Mesothelial cell of epicardium (in vitro differentiated cells): ENCODE data around the gene SCAPER. TPM values are rescaled to one million over a fixed set of nuclear protein-coding genes. Genes with fewer than 3 reads are reported as not detected.
"Not testable (repeated sequence)": the region's sequence is repeated elsewhere in the genome, so short reads cannot be mapped to it uniquely, and the experiment has no call there.

Experiments
- DNase-seq, 2 experiments: peaks; one replicate each; pipeline ENCODE4 v3.0.0; 2021; ENCODE audit warnings: low spot score in 2 of 2; ENCODE audit not compliant: unreplicated experiment in 2 of 2
- H3K27ac Mint-ChIP-seq: 2 replicates; pipeline ENCODE4 v1.8.0; 2021; ENCODE audit warnings: mixed read lengths
- H3K27me3 Mint-ChIP-seq: 2 replicates; pipeline ENCODE4 v1.8.0; 2021; ENCODE audit warnings: low read depth, mixed read lengths
- H3K36me3 Mint-ChIP-seq: 2 replicates; pipeline ENCODE4 v1.8.0; 2021; ENCODE audit warnings: mixed read lengths
- H3K4me1 Mint-ChIP-seq: 2 replicates; pipeline ENCODE4 v1.8.0; 2021; ENCODE audit warnings: mixed read lengths
- H3K4me3 Mint-ChIP-seq: 2 replicates; pipeline ENCODE4 v1.8.0; 2021; ENCODE audit warnings: mild to moderate bottlenecking, moderate library complexity, mixed read lengths
- H3K9me3 Mint-ChIP-seq: 2 replicates; pipeline ENCODE4 v1.8.0; 2021; ENCODE audit warnings: mixed read lengths
- total RNA-seq: library from RNA; stranded (reverse); gene quantifications from 3 replicates; pipeline ENCODE4 v1.2.1, GENCODE V29; 2021
- TF ChIP-seq, protein P1 (sequence below): fragments of 200-600 bp; sonication (generic); IDR thresholded peaks from one replicate; pipeline ENCODE4 v1.5.0; 2021; ENCODE audit warnings: antibody characterized with exemption; ENCODE audit not compliant: unreplicated experiment

Gene SCAPER
- total RNA-seq, 1 donor from 2014 or later: 35.9 TPM

DNA sequence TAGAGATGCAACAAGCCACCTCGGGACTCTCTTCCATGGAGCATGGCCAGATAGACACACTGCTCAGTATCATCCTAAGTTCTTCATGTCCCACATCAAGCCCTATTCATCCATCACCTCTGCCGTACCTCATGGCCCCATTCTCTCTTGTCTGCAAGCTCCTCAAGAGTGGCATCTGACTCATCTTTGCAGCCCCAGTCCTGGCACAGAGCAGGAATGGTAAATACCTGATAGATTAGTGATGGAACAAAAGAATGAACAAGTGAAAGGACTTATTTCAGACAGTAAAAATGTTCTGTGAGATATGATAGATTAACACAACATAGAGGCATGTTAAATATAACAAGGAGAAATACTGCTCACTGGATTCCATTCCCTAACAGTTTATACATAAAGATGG is 392.2 kb downstream of the SCAPER start:
- H3K27ac Mint-ChIP-seq: no peak overlapping the region
- H3K4me3 Mint-ChIP-seq: no peak overlapping the region
- H3K27me3 Mint-ChIP-seq: no peaks in the 10 kb centered on the region
- DNase-seq: no peak
- TF ChIP-seq, protein P1, sequence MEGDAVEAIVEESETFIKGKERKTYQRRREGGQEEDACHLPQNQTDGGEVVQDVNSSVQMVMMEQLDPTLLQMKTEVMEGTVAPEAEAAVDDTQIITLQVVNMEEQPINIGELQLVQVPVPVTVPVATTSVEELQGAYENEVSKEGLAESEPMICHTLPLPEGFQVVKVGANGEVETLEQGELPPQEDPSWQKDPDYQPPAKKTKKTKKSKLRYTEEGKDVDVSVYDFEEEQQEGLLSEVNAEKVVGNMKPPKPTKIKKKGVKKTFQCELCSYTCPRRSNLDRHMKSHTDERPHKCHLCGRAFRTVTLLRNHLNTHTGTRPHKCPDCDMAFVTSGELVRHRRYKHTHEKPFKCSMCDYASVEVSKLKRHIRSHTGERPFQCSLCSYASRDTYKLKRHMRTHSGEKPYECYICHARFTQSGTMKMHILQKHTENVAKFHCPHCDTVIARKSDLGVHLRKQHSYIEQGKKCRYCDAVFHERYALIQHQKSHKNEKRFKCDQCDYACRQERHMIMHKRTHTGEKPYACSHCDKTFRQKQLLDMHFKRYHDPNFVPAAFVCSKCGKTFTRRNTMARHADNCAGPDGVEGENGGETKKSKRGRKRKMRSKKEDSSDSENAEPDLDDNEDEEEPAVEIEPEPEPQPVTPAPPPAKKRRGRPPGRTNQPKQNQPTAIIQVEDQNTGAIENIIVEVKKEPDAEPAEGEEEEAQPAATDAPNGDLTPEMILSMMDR: no peak
- no peaks in the 10 kb centered on the region for H3K36me3 Mint-ChIP-seq
- H3K4me1 Mint-ChIP-seq: no peaks in the 10 kb centered on the region
- peaks cover 8% of the 10 kb centered on the region for H3K9me3 Mint-ChIP-seq

DNA sequence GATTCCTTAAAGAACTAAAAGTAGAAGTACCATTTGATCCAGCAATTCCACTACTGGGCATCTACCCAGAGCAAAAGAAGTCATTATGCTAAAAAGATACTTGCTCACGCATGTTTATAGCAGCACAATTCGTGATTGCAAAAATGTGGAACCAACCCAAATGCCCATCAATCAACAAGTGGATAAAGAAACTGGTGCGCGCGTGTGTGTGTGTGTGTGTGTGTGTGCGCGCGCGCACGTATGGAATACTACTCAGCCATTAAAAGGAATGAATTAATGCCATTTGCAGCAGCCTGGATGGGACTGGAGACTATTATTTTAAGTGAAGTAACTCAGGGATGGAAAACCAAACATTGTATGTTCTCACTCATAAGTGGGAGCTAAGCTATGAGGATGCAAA is 394.5 kb downstream of the SCAPER start:
- peaks cover 10% of the 10 kb centered on the region for H3K9me3 Mint-ChIP-seq
- H3K36me3 Mint-ChIP-seq, H3K4me3 Mint-ChIP-seq, H3K27ac Mint-ChIP-seq, H3K4me1 Mint-ChIP-seq, H3K27me3 Mint-ChIP-seq, DNase-seq: not testable (repeated sequence)

DNA sequence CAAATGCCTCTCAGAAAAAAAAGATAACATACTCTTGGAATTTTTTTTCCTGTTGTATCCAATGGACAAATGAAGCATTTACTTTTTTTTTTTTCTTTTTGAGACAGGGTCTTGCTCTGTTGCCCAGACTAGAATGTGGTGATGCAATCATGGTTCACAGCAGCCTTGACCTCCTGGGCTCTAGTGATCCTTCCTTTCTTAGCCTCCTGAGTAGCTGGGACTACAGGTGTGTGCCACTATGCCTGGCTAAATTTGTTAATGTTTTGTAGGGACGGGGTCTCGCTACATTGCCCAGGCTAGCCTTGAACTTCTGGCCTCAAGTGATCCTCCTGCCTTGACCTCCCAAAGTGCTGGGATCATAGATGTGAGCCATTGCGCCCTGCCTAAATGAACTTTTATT is 401.3 kb downstream of the SCAPER start:
- DNase-seq: no peak
- TF ChIP-seq, protein P1: no peak
- Mint-ChIP-seq H3K27me3 (no peaks in the 10 kb centered on the region), H3K36me3 (no peaks in the 10 kb centered on the region), H3K27ac (no peak overlapping the region), H3K9me3 (peaks cover 4% of the 10 kb centered on the region), H3K4me3 (no peak overlapping the region), H3K4me1 (peaks cover 2% of the 10 kb centered on the region)

DNA sequence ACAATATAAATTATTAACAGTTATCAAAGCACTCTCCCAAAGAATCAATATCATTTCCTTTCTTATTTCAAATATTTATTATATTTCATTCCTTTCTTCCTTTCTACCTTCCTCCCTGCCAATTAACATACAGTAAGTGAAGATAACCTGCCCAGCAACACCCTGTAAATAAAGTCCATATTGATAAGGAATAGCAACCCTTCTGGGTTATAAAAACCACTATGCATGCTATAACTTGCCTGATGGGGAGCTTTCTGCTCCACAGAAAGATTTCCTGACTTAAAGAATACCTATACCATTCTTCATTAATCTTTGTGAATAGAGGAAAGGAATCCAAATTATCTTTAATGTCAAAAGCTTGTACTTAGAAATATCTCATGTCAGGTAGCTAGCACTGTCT is 402.0 kb downstream of the SCAPER start:
- TF ChIP-seq, protein P1: no peak
- Mint-ChIP-seq H3K27me3 (no peaks in the 10 kb centered on the region), H3K27ac (no peak overlapping the region), H3K9me3 (peaks cover 4% of the 10 kb centered on the region), H3K4me1 (peaks cover 2% of the 10 kb centered on the region), H3K36me3 (no peaks in the 10 kb centered on the region), H3K4me3 (no peak overlapping the region)
- DNase-seq: no peak

DNA sequence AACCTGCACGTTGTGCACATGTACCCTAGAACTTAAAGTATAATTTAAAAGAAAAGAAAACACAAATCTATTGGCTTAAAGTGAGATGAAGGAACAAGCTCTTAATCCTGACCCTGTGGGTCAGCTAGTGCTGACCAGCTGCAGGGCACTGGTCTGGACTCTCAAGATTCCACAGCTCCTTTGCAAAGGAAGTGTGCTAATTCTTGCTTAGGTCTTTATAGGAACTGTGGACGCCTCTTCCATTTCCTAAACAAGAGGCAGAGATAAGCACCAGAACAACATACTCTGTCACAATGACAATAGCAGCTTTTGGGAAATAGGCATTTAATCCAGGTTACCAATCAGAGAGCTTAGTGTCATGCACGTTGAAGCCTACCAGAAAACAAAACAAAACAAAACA is 402.5 kb downstream of the SCAPER start:
- Mint-ChIP-seq H3K9me3 (peaks cover 4% of the 10 kb centered on the region), H3K4me3 (no peak overlapping the region), H3K27ac (no peak overlapping the region), H3K4me1 (peaks cover 2% of the 10 kb centered on the region), H3K36me3 (no peaks in the 10 kb centered on the region), H3K27me3 (no peaks in the 10 kb centered on the region)
- TF ChIP-seq, protein P1: no peak
- DNase-seq: no peak

DNA sequence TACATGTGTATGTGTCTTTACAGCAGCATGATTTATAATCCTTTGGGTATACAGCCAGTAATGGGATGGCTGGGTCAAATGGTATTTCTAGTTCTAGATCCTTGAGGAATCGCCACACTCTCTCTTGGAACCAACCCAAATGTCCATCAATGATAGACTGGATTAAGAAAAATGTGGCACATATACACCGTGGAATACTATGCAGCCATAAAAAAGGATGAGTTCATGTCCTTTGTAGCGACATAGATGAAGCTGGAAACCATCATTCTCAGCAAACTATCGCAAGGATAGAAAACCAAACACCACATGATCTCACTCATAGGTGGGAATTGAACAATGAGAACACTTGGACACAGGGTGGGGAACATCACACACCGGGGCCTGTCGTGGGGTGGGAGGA is 403.0 kb downstream of the SCAPER start:
- H3K9me3 Mint-ChIP-seq, H3K4me1 Mint-ChIP-seq, DNase-seq, H3K27me3 Mint-ChIP-seq, H3K27ac Mint-ChIP-seq, H3K4me3 Mint-ChIP-seq, H3K36me3 Mint-ChIP-seq: not testable (repeated sequence)

DNA sequence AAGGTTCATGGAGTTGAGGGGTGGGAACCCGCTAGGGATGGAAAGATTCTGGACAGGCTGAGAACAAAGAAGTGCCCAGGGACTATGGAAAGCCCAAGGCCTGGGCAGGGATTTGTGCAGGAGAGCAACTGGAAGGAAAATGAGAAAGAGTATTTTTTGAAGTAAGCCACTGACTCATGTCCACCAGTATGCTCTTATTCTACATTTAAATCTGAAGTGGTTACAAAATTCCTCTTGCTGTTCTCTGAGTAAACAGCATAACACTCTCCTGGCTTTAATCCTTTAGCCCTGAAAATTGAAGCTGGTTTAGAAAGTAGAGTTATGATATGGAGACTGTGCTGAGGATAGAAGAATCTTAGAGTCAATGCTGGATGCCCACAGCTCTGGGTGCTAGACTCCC is 403.4 kb downstream of the SCAPER start:
- peaks cover 8% of the 10 kb centered on the region for H3K9me3 Mint-ChIP-seq
- no peaks in the 10 kb centered on the region for H3K27me3 Mint-ChIP-seq
- DNase-seq: no peak
- no peak overlapping the region for H3K27ac Mint-ChIP-seq
- TF ChIP-seq, protein P1: no peak
- no peak overlapping the region for H3K4me3 Mint-ChIP-seq
- H3K4me1 Mint-ChIP-seq: peaks cover 2% of the 10 kb centered on the region
- peaks cover 3% of the 10 kb centered on the region for H3K36me3 Mint-ChIP-seq
